A673 (cell line): ENCODE measurements around the gene DDX19B.

ENCODE experiments used
- CTCF ChIP-seq: fragments of 300-800, 200-600 bp; sonication (generic); conservative IDR thresholded peaks from 2 replicates; pipeline ENCODE4 v1.5.1; 2017; ENCODE audit warnings: low read depth, mild to moderate bottlenecking, antibody characterized with exemption, low read length, moderate library complexity, mixed read lengths
- EZH2 ChIP-seq: fragments of 200-600 bp; sonication (generic); IDR thresholded peaks from 2 replicates; pipeline ENCODE4 v1.6.1; 2017; ENCODE audit warnings: borderline replicate concordance, low read depth, mild to moderate bottlenecking, mixed read lengths, antibody characterized with exemption, low read length; ENCODE audit not compliant: poor library complexity, severe bottlenecking

- peak; percentile 72 for TF ChIP-seq CTCF
- no peak for TF ChIP-seq EZH2
Observed at GRCh38 chr16:70267516-70267915, 31.5 kb upstream of the DDX19B start.
